ENCODE data around the gene NKIRAS2. TPM values are rescaled to one million over a fixed set of nuclear protein-coding genes. Genes with fewer than 3 reads are reported as not detected.

The NKIRAS2 gene
- total RNA-seq, 2 donors from 2014 or later: 38.8 to 98.8 TPM

DNA sequence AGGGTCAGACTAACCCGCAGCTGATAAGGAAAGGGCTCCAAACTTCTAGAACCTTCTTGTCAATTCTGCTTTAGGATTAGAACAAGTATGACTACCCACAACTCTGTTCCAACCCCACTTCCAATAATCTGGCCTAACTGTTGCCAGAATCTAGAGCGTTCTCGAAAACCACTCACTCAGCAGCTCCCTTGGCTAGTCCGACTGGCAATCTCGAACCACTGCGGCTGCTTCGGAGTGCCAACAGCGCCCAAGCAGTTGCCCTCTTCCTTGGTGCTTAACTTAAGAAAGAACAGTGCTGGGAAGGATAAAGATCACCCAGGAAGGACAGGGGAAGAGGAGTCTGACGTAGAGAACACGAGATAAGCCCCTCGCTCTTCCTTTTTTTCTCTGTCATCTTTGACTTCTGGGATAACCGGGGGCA lies 3.5 kb upstream of the NKIRAS2 start:
- intact Hi-C loops (cut with DNase I): loop anchor here (5.0 kb wide), 1 partner anchor 49 kb away; the partner anchor contains the start of gene CNP
- Histone ChIP-seq H3K4me1 (replicated peaks) (peaks cover 8% of the 10 kb centered on the region), H3K4me3 (peak overlapping the region; percentile 85 to 89), H3K36me3 (no peaks in the 10 kb centered on the region), H3K27me3 (replicated peaks; ENCODE audit: insufficient read depth) (no peaks in the 10 kb centered on the region), H3K9me3 (no peaks in the 10 kb centered on the region), H3K27ac (peak overlapping the region; percentile 90 to 93)
- TF ChIP-seq POLR2A (IDR thresholded peaks at IDR 0.05) (no peak), CTCF (IDR thresholded peaks at IDR 0.05) (no peak), POLR2AphosphoS5 (IDR thresholded peaks at IDR 0.05) (no peak)
- 4% methylated on average over 12 of the region's 12 CpGs for WGBS
- no peak for DNase-seq (ENCODE audit: low spot score)

- peak within 1 kb of the TSS; percentile 90 to 93 for H3K27ac ChIP-seq
- peaks cover 8% of the 10 kb centered on the region for H3K4me1 ChIP-seq (replicated peaks)
- peak; percentile 89 for DNase-seq (ENCODE audit: low spot score)
- intact Hi-C loops (cut with DNase I): loop anchor here (5.0 kb wide), 1 partner anchor 50 kb away; the partner anchor contains the start of gene CNP
- H3K36me3 ChIP-seq: no peaks in the 10 kb centered on the region
- under 1% methylated on average over 48 of the region's 70 CpGs for WGBS
- H3K4me3 ChIP-seq: peak within 1 kb of the TSS; percentile 85 to 89
- H3K27me3 ChIP-seq (replicated peaks; ENCODE audit: insufficient read depth): no peaks in the 10 kb centered on the region
- H3K9me3 ChIP-seq: no peaks in the 10 kb centered on the region
- peak; percentile 67 for TF ChIP-seq POLR2A (IDR thresholded peaks at IDR 0.05)
- TF ChIP-seq POLR2AphosphoS5 (IDR thresholded peaks at IDR 0.05): peak; percentile 83
- peak in 2 of 4 experiments; percentile 38 for TF ChIP-seq CTCF (IDR thresholded peaks at IDR 0.05)
These were observed 2.7 kb upstream of the NKIRAS2 start, which contains the start of gene DNAJC7 for GRCh38 chr17:42016941-42017865. Gene DNAJC7, minus strand, starts transcription at chr17:42017439. Its CDS starts 23 bp downstream, at chr17:42017416.

DNA sequence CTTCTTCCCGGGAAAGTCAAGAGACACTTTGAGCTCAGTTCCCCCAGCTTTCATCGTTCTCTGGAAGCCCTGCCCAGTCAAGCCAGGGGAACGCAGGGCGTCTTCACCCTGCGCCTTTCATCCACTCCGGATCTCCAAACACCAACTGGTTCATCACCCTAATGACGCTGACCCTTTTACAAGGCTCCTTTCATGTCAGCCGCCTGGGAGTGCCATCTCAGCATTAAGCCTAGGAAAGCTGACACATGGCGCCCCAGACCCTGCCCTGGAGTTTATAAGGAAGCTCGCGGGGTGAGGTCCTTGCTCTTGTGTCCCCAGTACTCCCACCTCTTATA lies 2.1 kb upstream of the NKIRAS2 start:
- WGBS: under 1% methylated on average over 11 of the region's 11 CpGs
- DNase-seq (ENCODE audit: low spot score): no peak
- peaks cover 8% of the 10 kb centered on the region for H3K4me1 ChIP-seq (replicated peaks)

DNA sequence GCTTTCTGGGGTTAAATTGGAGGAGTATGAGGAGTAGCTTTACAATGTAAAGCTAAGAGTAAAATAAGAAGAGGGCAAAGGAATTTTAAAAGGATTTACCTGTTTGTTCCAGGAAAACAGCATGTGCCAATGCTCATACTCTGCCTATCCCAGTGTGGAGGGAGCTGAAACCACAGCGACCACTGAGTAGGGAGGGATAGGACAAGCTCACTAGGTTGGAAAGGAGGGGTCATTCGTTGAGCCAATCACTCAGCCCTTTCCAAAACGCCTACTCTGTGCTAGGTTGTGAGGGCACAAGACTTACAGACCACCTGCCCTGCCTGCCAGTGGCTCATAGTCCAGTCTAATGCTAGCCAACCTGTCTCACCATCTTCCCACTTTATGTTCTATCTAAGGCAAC lies 1.6 kb upstream of the NKIRAS2 start:
- Histone ChIP-seq H3K27me3 (replicated peaks; ENCODE audit: insufficient read depth) (no peaks in the 10 kb centered on the region), H3K27ac (peak overlapping the region; percentile 90 to 93), H3K4me1 (replicated peaks) (peaks cover 8% of the 10 kb centered on the region), H3K36me3 (peaks cover 0 to 5% of the 10 kb centered on the region in 2 donors), H3K4me3 (peak overlapping the region in 1 of 2 donors; percentile 89), H3K9me3 (no peaks in the 10 kb centered on the region)
- intact Hi-C loops (cut with DNase I): loop anchor here (5.0 kb wide), 1 partner anchor 51 kb away; the partner anchor contains the start of gene CNP
- DNase-seq (ENCODE audit: low spot score): no peak
- no peak for TF ChIP-seq CTCF (IDR thresholded peaks at IDR 0.05)
- TF ChIP-seq POLR2A (IDR thresholded peaks at IDR 0.05): no peak
- no peak for TF ChIP-seq POLR2AphosphoS5 (IDR thresholded peaks at IDR 0.05)
- WGBS: 42% methylated on average over 3 of the region's 3 CpGs

More for the DNA sequence above, 2.1 kb upstream of the NKIRAS2 start:
- H3K9me3 ChIP-seq: no peaks in the 10 kb centered on the region
- TF ChIP-seq POLR2AphosphoS5 (IDR thresholded peaks at IDR 0.05) (no peak), POLR2A (IDR thresholded peaks at IDR 0.05) (no peak), CTCF (IDR thresholded peaks at IDR 0.05) (no peak)
- intact Hi-C loops (cut with DNase I): loop anchor here (5.0 kb wide), 1 partner anchor 51 kb away; the partner anchor contains the start of gene CNP
- H3K4me3 ChIP-seq: peak overlapping the region; percentile 85 to 89
- H3K27me3 ChIP-seq (replicated peaks; ENCODE audit: insufficient read depth): no peaks in the 10 kb centered on the region
- peak overlapping the region; percentile 90 to 93 for H3K27ac ChIP-seq
- H3K36me3 ChIP-seq: peaks cover 0 to 3% of the 10 kb centered on the region in 2 donors
